Stomach smooth muscle (tissue), 2 donors: ENCODE measurements around the gene PLCB1.
"Not testable (repeated sequence)": the region's sequence is repeated elsewhere in the genome, so short reads cannot be mapped to it uniquely, and the experiment has no call there.

Experiments used
- H3K27ac ChIP-seq: one replicate; pipeline ENCODE4 v1.7.0; 2013; ENCODE audit warnings: mild to moderate bottlenecking, low read length, inconsistent platforms
- H3K27me3 ChIP-seq, 2 donors: one replicate each; pipeline ENCODE4 v1.7.0; 2013; ENCODE audit warnings: low read length in 2 of 2; ENCODE audit not compliant: insufficient read depth in 2 of 2, control insufficient read depth in 1 of 2
- H3K36me3 ChIP-seq, 2 donors: one replicate each; pipeline ENCODE4 v1.7.0; 2013; ENCODE audit warnings: low read length in 2 of 2; ENCODE audit not compliant: control insufficient read depth in 2 of 2, insufficient read depth in 2 of 2
- H3K4me1 ChIP-seq: one replicate; pipeline ENCODE4 v1.7.0; 2013; ENCODE audit warnings: low read length; ENCODE audit not compliant: control insufficient read depth, insufficient read depth
- H3K4me3 ChIP-seq, 2 donors: one replicate each; pipeline ENCODE4 v1.7.0; 2013; ENCODE audit warnings: low read length in 2 of 2
- H3K9ac ChIP-seq, 2 donors: one replicate each; pipeline ENCODE4 v1.7.0; 2013; ENCODE audit warnings: low read length in 2 of 2, mild to moderate bottlenecking in 1 of 2
- H3K9me3 ChIP-seq, 2 donors: one replicate each; pipeline ENCODE4 v1.7.0; 2013; ENCODE audit warnings: low read length in 2 of 2; ENCODE audit not compliant: control insufficient read depth in 2 of 2
- donor health status: healthy.
- donor health status: Pancreatic carcinoma.

PLCB1 gene

GRCh38 chr20:8811801-8812594, 679.9 kb downstream of the PLCB1 start:
- no peaks in the 10 kb centered on the region for H3K27me3 ChIP-seq
- no peaks in the 10 kb centered on the region for H3K36me3 ChIP-seq
- H3K9me3 ChIP-seq = no peaks in the 10 kb centered on the region
- peaks cover 5% of the 10 kb centered on the region for H3K4me1 ChIP-seq
- H3K27ac ChIP-seq = no peak overlapping the region
- H3K4me3 ChIP-seq = no peak overlapping the region
- H3K9ac ChIP-seq = no peak overlapping the region

GRCh38 chr20:8812817-8813216, 680.8 kb downstream of the PLCB1 start:
- no peaks in the 10 kb centered on the region for H3K9me3 ChIP-seq
- H3K9ac ChIP-seq = no peak overlapping the region
- H3K4me1 ChIP-seq = peaks cover 4% of the 10 kb centered on the region
- no peaks in the 10 kb centered on the region for H3K36me3 ChIP-seq
- H3K27ac ChIP-seq = no peak overlapping the region
- no peak overlapping the region for H3K4me3 ChIP-seq
- no peaks in the 10 kb centered on the region for H3K27me3 ChIP-seq

- no peak overlapping the region for H3K27ac ChIP-seq
- H3K9me3 ChIP-seq = no peaks in the 10 kb centered on the region
- no peak overlapping the region for H3K4me3 ChIP-seq
- H3K4me1 ChIP-seq = no peaks in the 10 kb centered on the region
- no peaks in the 10 kb centered on the region for H3K36me3 ChIP-seq
- H3K27me3 ChIP-seq = no peaks in the 10 kb centered on the region
- no peak overlapping the region for H3K9ac ChIP-seq
Observed at GRCh38 chr20:8815208-8815607, 683.1 kb downstream of the PLCB1 start.

- Histone ChIP-seq H3K4me1 (no peaks in the 10 kb centered on the region), H3K36me3 (peaks cover 0 to 3% of the 10 kb centered on the region in 2 donors), H3K27me3 (no peaks in the 10 kb centered on the region), H3K27ac (no peak overlapping the region), H3K9me3 (no peaks in the 10 kb centered on the region), H3K4me3 (no peak overlapping the region), H3K9ac (no peak overlapping the region)
Observed at GRCh38 chr20:8829256-8829655, 697.2 kb downstream of the PLCB1 start.

- H3K4me1 ChIP-seq, H3K27ac ChIP-seq, H3K4me3 ChIP-seq, H3K36me3 ChIP-seq, H3K9me3 ChIP-seq, H3K9ac ChIP-seq, H3K27me3 ChIP-seq: not testable (repeated sequence)
Observed at GRCh38 chr20:8834294-8834693, 702.2 kb downstream of the PLCB1 start.

- Histone ChIP-seq H3K27ac (no peak overlapping the region), H3K4me3 (no peak overlapping the region), H3K9me3 (no peaks in the 10 kb centered on the region), H3K27me3 (no peaks in the 10 kb centered on the region), H3K9ac (no peak overlapping the region), H3K4me1 (no peaks in the 10 kb centered on the region), H3K36me3 (peaks cover 0 to 3% of the 10 kb centered on the region in 2 donors)
Observed at GRCh38 chr20:8834851-8835250, 702.8 kb downstream of the PLCB1 start.

- Histone ChIP-seq H3K27me3 (no peaks in the 10 kb centered on the region), H3K27ac (no peak overlapping the region), H3K36me3 (no peaks in the 10 kb centered on the region), H3K4me1 (no peaks in the 10 kb centered on the region), H3K9me3 (no peaks in the 10 kb centered on the region), H3K4me3 (no peak overlapping the region), H3K9ac (no peak overlapping the region)
Observed at GRCh38 chr20:8837396-8837795, 705.3 kb downstream of the PLCB1 start.

- H3K9ac ChIP-seq = no peak overlapping the region
- H3K4me3 ChIP-seq = no peak overlapping the region
- H3K4me1 ChIP-seq = no peaks in the 10 kb centered on the region
- no peak overlapping the region for H3K27ac ChIP-seq
- no peaks in the 10 kb centered on the region for H3K9me3 ChIP-seq
- no peaks in the 10 kb centered on the region for H3K27me3 ChIP-seq
- H3K36me3 ChIP-seq = no peaks in the 10 kb centered on the region
Observed at GRCh38 chr20:8842525-8842924, 710.5 kb downstream of the PLCB1 start.

- H3K27ac ChIP-seq = no peak overlapping the region
- no peaks in the 10 kb centered on the region for H3K36me3 ChIP-seq
- H3K4me1 ChIP-seq = no peaks in the 10 kb centered on the region
Observed at GRCh38 chr20:8844179-8844578, 712.1 kb downstream of the PLCB1 start.

GRCh38 chr20:8849990-8850389, 717.9 kb downstream of the PLCB1 start:
- H3K4me1 ChIP-seq = peaks cover 8% of the 10 kb centered on the region
- H3K36me3 ChIP-seq = no peaks in the 10 kb centered on the region
- no peaks in the 10 kb centered on the region for H3K27me3 ChIP-seq
- no peak overlapping the region for H3K9ac ChIP-seq
- no peak overlapping the region for H3K4me3 ChIP-seq
- H3K9me3 ChIP-seq = no peaks in the 10 kb centered on the region
- no peak overlapping the region for H3K27ac ChIP-seq

More at GRCh38 chr20:8844179-8844578, 712.1 kb downstream of the PLCB1 start:
- H3K9me3 ChIP-seq = no peaks in the 10 kb centered on the region
- no peak overlapping the region for H3K9ac ChIP-seq
- H3K27me3 ChIP-seq = no peaks in the 10 kb centered on the region
- H3K4me3 ChIP-seq = no peak overlapping the region

GRCh38 chr20:8851446-8851845, 719.4 kb downstream of the PLCB1 start:
- H3K9ac ChIP-seq = no peak overlapping the region
- no peak overlapping the region for H3K27ac ChIP-seq
- H3K9me3 ChIP-seq = no peaks in the 10 kb centered on the region
- no peaks in the 10 kb centered on the region for H3K27me3 ChIP-seq
- H3K36me3 ChIP-seq = no peaks in the 10 kb centered on the region
- H3K4me3 ChIP-seq = no peak overlapping the region
- H3K4me1 ChIP-seq = peaks cover 8% of the 10 kb centered on the region
